Fibroblast of peridontal ligament (primary cell): ENCODE data around the gene LY6G6D.

Source experiments
- DNase-seq: peaks from one replicate; pipeline ENCODE4 v3.0.0-alpha.2; 2010; ENCODE audit errors: extremely low read depth

Gene LY6G6D

DNA sequence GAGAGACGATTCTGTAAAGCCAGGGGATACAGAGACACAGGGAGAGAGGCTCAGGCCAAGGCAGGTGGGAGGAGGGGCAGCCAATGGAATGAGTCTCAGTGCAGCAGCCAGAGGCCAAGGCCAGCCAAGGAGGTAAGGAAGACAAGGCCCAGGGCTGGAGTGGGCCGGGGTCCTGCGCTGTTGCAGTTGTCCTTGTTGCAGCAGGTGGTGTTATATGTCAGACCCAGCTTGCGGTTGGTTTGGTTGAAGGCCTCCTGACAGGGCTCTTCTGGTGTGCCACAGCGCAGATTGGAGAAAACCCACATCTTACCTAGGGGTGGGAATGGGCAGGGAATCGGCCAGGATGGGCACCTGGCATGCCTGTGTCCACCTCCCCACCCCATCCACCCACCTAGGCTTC lies 3.9 kb downstream of the LY6G6D start:
- DNase-seq = no peak

- DNase-seq = no peak
Observed at GRCh38 chr6:31720196-31720770, 5.1 kb downstream of the LY6G6D start.

GRCh38 chr6:31721351-31722020 lies 6.3 kb downstream of the LY6G6D start, which contains the start of gene LY6G6C:
Gene LY6G6C, minus strand, starts transcription at chr6:31721746. Its CDS starts 67 bp downstream, at chr6:31721679.
- no peak for DNase-seq

GRCh38 chr6:31722173-31722572 lies 7.0 kb downstream of the LY6G6D start:
- DNase-seq = no peak

DNA sequence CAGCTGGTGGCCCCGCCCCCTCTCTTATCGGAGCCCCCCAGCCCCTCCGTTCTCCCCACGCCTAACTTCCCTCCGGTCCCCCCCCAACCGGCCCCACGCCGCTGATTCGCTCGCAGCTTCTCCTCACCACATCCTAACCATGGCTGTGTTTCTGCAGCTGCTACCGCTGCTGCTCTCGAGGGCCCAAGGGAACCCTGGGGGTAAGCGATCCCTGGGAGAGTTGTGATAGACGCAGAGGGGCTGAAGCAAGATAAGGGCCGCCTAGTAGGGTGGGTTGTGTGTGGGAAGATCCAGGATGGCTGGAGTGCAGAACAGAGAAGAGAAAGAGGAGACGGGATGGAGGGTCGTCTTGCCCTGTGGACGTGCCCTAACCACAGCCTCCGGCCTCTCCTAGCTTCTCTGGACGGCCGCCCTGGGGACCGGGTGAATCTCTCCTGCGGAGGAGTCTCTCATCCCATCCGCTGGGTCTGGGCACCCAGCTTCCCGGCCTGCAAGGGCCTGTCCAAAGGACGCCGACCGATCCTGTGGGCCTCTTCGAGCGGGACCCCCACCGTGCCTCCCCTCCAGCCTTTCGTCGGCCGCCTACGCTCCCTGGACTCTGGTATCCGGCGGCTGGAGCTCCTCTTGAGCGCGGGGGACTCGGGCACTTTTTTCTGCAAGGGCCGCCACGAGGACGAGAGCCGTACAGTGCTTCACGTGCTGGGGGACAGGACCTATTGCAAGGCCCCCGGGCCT lies 8.3 kb downstream of the LY6G6D start, which contains the start of gene MPIG6B:
TSS of gene MPIG6B (plus strand) at position 129 of the 735 bp plus-strand sequence. CDS start at position 140, 11 bp downstream.
- no peak for DNase-seq

GRCh38 chr6:31723980-31724691 lies 9.0 kb downstream of the LY6G6D start:
- DNase-seq = no peak

GRCh38 chr6:31725502-31726350 lies 10.6 kb downstream of the LY6G6D start:
- DNase-seq = no peak

DNA sequence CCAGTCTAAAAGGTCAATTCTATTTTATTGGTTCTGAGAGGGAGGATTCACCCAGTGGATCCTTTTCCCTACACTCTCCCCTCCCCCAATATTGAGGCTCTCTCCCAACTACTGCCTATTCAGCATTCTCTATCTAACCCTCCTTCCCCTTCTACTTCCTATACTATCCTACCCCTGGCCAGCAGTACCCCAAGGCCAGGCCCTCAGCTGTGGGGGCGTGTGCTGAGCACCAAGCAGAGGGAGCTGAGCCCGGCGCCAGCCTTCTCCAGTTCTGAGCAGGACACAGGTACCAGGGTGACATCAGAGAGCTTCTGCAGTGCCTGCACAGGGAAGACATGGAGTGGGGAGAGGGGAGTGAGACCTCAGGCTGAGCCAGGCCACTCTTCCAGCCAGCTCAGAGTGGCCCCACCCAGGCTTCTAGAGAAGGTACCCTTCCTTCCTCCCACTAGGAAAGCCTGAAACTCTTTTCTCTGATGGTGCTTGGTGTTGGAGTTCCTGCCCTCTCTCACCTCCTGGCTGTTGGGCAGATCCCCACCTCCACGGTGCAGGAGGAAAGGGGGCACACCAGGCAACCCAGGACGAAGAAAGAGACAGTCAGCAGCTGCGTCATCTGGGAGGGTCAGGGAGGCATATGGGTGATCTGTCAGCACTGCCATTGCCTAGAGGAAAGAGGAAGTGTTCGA lies 12.0 kb downstream of the LY6G6D start:
- no peak for DNase-seq

DNA sequence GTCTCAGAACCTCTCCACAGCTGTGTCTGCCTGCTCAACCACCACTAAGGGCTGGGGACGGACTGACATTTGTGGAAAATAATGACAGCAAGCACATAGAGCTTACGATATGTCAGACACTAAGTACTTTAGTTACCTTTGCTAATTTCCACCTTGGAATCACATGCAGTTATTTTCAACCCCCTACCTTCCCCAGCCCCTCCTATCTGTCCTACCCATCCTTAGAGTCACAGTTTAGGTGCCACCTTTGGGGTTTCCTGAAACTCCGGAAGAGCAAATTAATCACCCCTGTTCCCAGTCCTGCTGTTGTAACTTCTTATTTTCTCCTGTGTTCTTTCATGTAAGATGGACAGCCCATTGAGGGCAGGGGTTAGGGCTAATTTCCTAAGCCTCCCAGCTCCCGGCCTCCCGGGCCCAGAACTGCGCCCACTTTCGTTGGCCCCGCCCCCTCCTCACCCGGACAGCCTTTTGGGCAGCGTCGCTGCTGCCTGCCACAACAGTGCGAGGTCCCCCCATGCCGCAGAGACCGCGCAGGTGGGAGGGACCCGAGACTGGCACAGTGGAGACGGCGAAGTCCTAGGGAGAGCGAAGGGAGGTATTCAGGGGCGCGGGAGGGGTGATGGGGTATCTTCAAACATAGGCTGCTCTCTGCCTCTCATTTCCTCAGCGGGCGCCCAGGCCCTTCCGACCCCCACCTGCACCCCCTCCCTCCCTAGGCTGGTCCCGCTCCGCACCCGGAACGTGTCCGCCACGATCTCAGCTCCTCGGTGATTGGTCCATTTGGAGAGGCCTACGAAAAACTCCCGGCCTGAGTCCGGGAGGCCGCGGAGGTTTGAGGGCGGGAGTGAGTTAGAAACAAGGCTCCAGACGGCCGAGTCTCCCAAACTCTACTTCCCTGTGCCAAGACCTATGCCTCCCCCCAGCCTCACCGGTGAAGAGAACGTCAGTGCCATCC lies 12.8 kb downstream of the LY6G6D start:
- no peak for DNase-seq

GRCh38 chr6:31728767-31729514 lies 13.8 kb downstream of the LY6G6D start, which contains the start of gene DDAH2:
Gene DDAH2, minus strand, starts transcription at chr6:31729299. Its CDS starts 138 bp downstream, at chr6:31729161.
- no peak for DNase-seq

DNA sequence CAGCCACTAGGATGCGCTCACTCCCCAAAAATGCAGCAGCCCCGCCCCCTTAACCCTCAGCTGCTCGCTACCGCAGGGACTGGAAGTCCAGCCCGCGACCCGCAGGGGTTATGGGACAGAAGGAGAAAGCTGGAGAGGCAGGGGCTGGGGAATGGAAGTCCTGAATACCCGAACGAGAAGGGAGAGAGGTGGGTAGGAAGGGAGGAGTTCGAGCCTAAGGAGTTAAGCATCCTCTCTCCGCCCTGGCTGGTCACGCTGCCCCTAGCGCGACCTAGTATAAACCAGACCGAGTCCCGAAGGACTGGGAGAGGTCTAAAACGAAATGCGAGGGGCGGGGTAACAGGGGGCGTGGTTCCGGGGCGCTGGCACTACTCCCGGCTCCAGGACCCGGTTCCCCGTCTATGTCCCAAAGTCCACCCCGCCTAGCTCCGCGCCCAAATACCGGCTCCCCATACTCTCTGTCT lies 14.4 kb downstream of the LY6G6D start:
- DNase-seq = peak; percentile 90

GRCh38 chr6:31729979-31730630 lies 15.0 kb downstream of the LY6G6D start:
- DNase-seq = peak; percentile 89

- DNase-seq = no peak
Observed at GRCh38 chr6:31730631-31731086, 15.5 kb downstream of the LY6G6D start.

DNA sequence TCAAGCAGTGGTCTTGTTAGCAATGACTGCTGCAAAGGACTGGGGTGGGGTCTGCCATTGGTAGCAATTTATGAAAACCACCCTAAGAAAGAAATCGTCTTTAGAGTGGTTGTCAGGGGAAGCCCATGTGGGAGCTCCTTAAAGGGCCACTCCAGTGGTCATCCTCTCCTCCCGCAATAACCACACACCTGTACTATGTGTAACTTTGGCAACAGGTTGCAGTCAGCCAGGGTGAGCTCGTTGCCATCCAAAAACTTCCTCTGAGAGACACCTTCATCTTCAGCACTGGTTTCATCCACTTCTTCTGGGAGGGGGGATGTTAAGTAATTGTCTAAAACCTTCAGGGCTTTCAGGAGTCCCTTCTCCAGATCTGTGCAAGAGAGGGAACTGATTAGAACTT lies 16.9 kb downstream of the LY6G6D start:
- no peak for DNase-seq

DNA sequence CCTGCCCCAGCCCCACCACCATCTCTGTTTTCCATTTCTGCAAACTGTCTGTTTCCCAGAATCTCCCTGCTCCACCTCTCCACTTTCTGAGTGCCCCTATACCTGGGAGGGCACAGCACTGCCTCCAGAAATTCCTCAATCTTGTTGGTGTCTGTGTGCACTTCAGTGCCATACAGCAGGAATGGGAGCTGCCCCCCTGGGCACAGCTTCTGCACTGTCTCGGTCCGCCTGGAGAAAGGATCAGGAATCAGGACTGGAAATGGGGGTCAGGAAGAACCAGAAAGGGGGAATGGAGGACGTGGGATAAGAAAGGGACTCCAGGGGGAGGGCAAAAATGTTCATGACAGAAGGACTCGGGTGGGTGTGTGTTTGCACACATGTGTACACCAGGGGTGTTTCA lies 18.6 kb downstream of the LY6G6D start:
- DNase-seq = no peak

- no peak for DNase-seq
Observed at GRCh38 chr6:31734247-31734820, 19.2 kb downstream of the LY6G6D start.

DNA sequence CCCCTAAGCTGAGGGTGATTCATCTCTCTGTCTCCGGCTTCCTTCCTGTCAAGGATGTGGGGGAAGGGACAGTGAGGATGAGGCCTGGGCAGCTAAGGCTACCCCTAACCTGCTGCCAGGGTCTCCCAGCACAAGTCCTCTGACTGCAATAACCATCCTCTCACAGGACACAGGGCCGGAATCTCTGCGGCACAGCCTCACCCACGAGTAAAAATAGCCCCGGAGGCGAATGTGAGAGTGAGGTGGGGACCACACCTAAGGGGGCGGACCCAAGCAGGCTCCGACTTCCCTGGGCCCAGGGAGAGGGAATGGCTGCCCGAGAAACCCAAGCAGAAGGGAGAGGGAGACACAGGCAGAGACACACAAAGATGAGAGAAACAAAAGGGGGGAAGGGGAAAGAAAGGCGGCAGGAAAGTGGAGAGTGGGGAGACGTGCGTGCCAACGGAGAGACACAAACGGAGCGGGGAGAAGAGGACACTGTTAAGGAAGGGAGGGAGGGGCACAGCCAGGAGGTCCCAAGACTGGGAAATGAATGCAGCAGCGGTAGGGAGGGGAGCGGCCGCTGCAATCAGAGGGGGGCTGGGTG lies 19.8 kb downstream of the LY6G6D start:
- DNase-seq = peak; percentile 56
